GM20000 (cell line): ENCODE results near the gene RNASE11.
"Not testable (repeated sequence)": the region's sequence is repeated elsewhere in the genome, so short reads cannot be mapped to it uniquely, and the experiment has no call there.

Experiments used
- DNase-seq: peaks from one replicate; pipeline ENCODE4 v3.0.0; 2012; ENCODE audit warnings: low spot score
- TF ChIP-seq, protein P1 (sequence below): IDR thresholded peaks from 2 replicates; pipeline ENCODE4 v1.5.1; 2012; ENCODE audit warnings: mild to moderate bottlenecking, control low read depth; ENCODE audit errors: extremely low read depth, missing control alignments

The RNASE11 gene

DNA sequence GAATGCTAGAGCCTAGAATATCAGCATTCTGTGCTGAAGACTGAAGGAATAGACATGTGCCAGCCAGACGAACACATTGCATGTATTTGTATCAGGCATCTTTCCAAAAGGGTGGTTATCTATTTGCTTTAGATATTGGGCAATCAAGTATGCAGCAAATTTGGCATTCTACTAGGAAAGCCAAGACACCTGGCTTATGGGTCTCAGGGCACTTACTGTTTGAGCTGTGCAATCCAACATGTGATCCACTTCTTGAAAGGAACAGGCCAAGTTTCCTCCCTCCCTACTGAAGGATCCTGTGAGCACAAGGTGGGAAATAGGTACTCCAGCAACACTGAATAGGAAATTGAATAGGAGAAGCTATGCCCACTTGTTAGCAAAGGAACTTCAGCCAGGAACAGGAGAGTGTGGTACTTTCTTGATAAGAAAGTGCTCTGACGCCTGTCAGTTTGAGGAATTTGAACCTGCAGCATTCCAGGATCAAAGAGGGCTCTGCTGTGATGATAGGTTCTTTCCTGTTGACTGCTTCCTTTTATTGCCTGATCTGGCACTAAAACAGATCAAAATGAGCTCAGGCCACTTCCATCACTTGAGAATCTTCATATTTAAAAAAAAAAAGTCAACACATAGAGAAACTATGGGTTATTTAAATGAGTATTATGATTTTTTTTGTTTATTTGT is 33.1 kb upstream of the RNASE11 start:
- TF ChIP-seq, protein P1, sequence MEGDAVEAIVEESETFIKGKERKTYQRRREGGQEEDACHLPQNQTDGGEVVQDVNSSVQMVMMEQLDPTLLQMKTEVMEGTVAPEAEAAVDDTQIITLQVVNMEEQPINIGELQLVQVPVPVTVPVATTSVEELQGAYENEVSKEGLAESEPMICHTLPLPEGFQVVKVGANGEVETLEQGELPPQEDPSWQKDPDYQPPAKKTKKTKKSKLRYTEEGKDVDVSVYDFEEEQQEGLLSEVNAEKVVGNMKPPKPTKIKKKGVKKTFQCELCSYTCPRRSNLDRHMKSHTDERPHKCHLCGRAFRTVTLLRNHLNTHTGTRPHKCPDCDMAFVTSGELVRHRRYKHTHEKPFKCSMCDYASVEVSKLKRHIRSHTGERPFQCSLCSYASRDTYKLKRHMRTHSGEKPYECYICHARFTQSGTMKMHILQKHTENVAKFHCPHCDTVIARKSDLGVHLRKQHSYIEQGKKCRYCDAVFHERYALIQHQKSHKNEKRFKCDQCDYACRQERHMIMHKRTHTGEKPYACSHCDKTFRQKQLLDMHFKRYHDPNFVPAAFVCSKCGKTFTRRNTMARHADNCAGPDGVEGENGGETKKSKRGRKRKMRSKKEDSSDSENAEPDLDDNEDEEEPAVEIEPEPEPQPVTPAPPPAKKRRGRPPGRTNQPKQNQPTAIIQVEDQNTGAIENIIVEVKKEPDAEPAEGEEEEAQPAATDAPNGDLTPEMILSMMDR = no peak
- DNase-seq = no peak

- not testable (repeated sequence) for DNase-seq
Observed at GRCh38 chr14:20619688-20620087, 31.9 kb upstream of the RNASE11 start.

DNA sequence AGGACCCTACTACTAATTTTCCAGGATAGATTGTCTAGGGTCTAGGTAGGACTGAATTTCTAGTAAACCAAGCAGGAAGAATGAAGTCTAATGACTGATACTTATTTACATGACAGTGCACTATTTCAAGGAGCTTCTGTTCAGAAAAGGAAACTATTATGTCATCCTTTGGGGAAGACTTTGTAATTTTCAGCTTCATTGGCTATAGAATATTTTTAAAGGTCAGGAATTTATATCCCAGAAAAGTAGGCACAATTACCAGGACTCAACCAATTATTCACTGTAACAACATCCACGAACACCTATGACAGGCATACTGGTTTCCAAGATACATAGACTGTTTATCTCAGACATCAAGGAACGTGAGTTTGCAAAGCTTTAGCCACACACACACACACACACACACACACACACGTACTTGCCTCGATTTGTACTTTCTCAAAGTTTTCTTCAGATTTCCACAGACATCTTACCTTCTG is 30.5 kb upstream of the RNASE11 start:
- DNase-seq = no peak
- TF ChIP-seq, protein P1 = no peak

- peak; percentile 27 for DNase-seq
- TF ChIP-seq, protein P1 = no peak
Observed at GRCh38 chr14:20617138-20618003, 29.6 kb upstream of the RNASE11 start.

DNA sequence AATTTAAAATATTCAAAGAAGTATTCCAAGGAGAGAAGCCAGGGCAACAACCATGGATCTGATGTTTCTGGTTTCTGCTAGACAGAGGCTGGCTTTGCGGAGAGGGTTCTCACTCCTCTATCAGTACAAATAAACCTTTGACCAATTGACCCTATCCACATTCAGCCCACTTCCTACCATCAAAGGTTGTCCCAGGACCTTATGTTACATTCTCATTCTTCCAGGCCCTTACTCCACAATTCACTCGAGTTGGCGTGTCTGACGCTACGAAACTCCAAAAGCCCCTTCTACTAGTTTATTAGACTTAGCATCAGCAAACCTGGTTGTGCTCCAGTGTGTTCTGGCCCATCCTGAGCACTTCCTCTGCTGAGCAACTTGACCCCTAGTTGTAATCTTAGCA is 28.2 kb upstream of the RNASE11 start:
- no peak for DNase-seq
- TF ChIP-seq, protein P1 = no peak

DNA sequence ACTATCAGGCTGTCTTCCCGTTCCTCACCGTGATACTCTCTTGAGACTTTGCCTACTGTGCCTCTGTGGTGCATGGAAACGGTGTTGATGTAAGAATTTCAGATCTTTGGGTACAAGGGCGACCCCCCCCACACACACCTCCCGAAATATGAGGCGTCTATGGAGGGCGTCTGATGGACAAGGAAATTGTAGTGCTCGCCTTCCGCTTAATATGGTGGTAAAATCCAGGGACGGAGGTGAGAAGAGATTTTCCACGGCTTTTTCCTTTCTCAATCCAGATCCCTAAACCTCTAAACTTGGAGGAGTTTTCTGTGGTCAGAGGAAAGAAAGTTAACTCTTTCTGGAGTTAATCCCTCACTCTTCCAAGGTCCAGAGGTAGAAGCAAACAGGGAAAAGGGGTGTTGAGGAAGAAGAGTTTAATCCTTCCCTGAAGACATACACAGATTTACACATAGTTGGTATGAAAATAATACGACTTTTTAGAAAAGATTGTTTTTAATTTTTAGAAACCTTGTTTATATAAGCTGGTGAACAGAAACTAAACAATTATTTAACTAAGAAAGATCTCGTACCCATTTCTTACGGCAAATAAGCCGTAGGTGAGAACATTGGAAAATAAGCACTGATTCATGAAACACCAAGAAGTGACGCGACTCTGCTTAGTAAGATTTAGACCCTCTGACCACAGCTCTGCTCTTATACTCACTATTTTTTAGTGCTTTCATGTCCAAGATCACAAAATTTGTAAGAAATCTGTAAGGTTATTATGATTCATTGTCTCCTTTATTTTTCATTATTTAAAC is 26.4 kb upstream of the RNASE11 start:
- DNase-seq = no peak
- TF ChIP-seq, protein P1 = no peak

- DNase-seq = peak; percentile 74
- TF ChIP-seq, protein P1 = peak; percentile 42
Observed at GRCh38 chr14:20613094-20614037, 25.6 kb upstream of the RNASE11 start.
